Stimulated activated CD8-positive, alpha-beta memory T cell treated with anti-CD3 and anti-CD28 coated beads, Interleukin-7, amount 100 ng/mL, for 1 hour (primary cell): Measurements from ENCODE around the gene NFATC2.
A peak's percentile ranks its signal among the peaks of the same experiment; 100 is the strongest.

Experiments
- DNase-seq, 2 donors: peaks; one replicate each; pipeline ENCODE4 v3.0.0-alpha.2; 2020; ENCODE audit warnings: low read depth in 2 of 2

NFATC2 gene

GRCh38 chr20:51542571-51543421 lies at the start of gene NFATC2:
TSS of gene NFATC2 (minus strand) at chr20:51542719. CDS start at chr20:51542499, 220 bp downstream.
- DNase-seq: peak in 1 of 2 donors; percentile 25

DNA sequence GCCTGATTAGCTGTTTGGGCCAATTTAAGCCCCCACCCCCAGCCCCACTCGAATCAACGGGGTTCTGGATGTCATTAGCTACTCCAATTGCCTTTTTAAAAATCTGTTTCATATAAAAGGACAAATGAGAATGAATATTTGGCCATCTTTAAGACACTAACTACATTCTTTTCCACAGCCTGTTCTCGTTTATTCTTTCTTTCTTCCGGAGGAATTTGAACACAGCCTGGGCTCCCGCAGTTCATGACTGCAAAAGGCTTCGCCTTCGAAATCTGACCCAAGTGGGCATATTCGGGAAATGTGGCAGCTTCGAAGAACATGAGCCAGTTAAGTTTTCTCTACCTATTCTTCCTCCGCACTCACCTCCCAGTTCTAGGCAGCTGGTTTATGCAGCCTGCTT lies 49.4 kb upstream of the NFATC2 start:
- no peak for DNase-seq

DNA sequence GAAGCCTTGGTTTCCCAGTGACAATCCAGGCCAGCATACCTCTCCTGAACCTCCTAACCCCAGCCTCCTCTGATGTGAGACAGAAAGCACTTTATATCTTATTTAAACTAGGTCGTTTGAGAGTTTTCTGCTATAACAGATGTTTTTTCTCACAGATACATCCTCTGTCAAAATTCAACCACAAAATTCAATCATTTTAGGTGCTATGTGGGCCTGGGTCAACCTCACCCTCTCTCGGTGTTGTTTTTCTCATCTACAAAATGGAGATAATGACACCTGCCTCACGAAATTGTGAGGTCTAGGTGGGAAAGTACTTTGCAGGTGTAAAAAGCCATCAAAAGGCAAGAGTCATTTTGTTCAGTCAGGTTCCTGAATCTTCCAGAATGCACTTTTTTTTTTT lies 46.2 kb upstream of the NFATC2 start:
- DNase-seq: no peak

GRCh38 chr20:51587145-51587544 lies 44.6 kb upstream of the NFATC2 start:
- DNase-seq: no peak

- no peak for DNase-seq
Observed at GRCh38 chr20:51586005-51586440, 43.5 kb upstream of the NFATC2 start.

GRCh38 chr20:51585148-51585547 lies 42.6 kb upstream of the NFATC2 start:
- no peak for DNase-seq

DNA sequence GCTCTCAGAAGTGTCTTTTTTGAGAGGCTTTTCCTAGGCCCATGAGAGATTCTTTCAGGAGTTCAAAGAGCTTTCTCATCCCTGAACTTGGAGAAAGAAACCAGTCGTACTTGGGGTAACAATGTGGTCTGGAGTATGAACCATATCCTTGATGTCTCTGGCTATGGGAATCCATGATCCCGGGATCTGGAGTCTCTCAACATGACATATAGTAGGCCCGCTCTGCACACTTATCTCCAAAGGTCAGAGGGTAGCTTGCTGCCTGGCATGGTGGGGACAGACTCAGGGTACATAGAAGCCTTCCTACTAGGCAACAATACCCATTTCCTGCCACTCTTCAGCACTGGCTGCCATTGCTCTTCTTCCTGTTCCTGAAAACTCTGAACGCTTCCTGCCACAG lies 42.2 kb upstream of the NFATC2 start:
- no peak for DNase-seq

DNA sequence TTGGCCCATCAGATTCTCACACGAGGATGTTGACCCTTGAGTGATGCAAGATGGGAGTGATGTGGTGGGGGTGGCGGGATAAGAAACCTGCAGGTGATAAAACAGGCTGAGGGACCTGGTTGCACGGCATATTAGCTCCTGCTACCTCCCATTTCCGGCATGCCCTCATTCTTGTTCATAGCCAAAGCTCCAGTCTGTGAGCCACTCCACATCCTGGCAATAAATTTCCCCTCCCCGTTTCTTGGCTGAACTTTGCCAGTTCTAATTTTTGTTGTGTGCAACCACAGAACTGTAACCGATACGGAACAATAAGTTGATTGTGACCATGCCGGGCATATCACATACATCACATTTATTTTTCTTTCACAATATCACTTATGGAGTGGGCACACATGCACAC lies 41.6 kb upstream of the NFATC2 start:
- no peak for DNase-seq

GRCh38 chr20:51583499-51583898 lies 41.0 kb upstream of the NFATC2 start:
- DNase-seq: no peak

GRCh38 chr20:51583073-51583472 lies 40.6 kb upstream of the NFATC2 start:
- DNase-seq: no peak

GRCh38 chr20:51581571-51581970 lies 39.1 kb upstream of the NFATC2 start:
- DNase-seq: no peak

GRCh38 chr20:51579137-51579536 lies 36.6 kb upstream of the NFATC2 start:
- DNase-seq: no peak

DNA sequence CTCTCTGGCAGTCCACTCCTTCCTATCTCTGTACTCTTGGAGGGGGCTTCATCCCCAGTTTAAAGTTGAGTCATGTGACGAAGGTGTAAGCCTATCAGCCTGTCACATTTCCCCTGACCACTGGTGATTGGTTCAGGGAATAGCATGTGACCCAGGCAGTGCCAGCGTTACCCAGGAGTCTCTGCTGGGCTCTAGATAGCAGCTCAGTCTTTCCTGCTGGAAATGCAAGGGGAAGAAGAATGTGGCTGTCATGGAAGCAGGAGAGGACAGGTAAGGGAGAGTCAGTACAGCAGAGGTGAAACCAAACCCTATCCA lies 35.6 kb upstream of the NFATC2 start:
- no peak for DNase-seq

GRCh38 chr20:51577432-51578144 lies 35.1 kb upstream of the NFATC2 start:
- DNase-seq: no peak

- DNase-seq: no peak
Observed at GRCh38 chr20:51575486-51575885, 33.0 kb upstream of the NFATC2 start.

GRCh38 chr20:51574248-51575033 lies 31.9 kb upstream of the NFATC2 start:
- no peak for DNase-seq

GRCh38 chr20:51573576-51574243 lies 31.2 kb upstream of the NFATC2 start:
- no peak for DNase-seq

GRCh38 chr20:51571460-51571794 lies 28.9 kb upstream of the NFATC2 start:
- DNase-seq: no peak

DNA sequence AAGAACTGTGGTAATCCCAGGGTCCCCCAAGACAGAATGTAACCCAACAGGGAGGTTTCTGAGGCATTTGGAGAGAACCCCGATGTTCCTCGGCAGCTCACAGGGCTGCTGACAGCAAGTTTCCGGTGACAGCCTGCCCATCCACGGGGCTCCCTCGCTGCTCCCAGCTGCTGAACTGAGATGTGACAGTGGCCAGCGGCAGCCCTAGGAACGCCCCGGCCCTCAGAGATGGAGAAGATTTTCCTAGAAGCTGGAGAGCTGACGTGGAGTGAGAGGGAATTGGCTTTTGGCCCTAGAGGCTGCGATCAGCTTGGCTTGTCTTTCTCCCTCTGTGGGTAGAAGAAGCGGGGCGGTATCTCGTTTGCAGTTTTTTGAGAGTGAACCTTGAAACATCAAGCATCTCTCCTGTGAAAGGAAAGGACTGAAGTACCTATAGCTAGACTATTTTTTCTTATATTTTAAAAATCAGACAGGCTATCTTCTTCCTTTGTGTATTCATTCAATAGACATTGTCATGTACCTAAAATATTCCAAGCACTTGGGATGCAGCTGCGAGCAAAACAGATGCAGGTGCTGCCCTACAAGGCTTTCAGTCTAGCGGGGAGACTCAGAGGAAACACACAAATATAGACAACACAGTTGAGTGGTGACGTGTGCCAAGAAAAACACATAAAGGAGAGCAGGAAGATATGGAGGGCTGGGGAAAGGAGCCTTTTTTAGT lies 28.4 kb upstream of the NFATC2 start:
- DNase-seq: no peak

- DNase-seq: no peak
Observed at GRCh38 chr20:51569815-51570738, 27.6 kb upstream of the NFATC2 start.
